ENCODE results near the gene C1QTNF9B.
"Not testable (repeated sequence)": the region's sequence is repeated elsewhere in the genome, so short reads cannot be mapped to it uniquely, and the experiment has no call there.

Gene C1QTNF9B

DNA sequence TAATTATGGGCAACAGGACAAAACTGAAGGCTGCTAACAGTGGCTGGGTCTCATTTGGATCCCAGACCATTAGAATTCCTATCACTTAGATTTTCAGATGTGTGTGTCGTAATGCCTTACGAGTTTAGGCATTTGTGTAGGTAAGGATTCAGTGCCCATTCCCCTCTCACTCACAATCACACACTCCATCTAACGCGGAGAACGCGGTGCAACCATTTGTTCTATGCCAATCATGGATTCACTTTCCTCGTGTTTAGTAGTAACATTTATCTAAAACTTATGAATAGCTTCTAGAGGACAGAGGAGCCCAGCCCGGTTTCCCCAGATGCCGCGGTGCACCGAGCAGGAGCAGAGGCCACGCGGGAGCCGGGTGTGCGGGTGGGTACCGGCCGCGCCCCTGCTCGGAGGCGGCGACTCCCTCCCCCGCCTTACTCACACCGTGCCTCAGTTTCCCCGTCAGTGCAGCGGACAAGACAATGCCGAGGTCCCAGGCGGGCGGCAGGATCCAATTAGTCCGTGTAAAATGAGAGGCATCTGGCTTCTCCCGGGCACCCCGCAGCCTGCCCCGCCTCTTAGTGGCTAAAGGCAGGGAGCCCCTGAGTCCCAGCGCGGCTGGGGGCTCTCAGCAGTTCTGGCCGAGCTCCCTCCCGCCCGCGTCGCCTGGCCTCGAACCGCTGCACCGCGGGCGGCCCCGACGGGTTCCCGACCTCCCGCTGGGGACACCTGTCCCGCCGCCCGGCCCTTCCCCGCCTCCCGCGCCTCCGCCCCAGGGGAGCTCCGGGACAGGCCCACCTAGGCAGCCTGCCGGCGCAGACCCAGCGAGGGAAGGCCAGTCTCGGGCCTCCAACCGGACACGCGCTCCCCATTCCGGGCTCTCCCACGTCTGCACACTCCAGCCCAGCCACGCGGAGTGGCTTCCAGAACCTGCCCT lies 5.9 kb upstream of the C1QTNF9B start:
- H3K27me3 ChIP-seq, result peaks cover 84% of the 10 kb centered on the region
- TF ChIP-seq, protein P1, sequence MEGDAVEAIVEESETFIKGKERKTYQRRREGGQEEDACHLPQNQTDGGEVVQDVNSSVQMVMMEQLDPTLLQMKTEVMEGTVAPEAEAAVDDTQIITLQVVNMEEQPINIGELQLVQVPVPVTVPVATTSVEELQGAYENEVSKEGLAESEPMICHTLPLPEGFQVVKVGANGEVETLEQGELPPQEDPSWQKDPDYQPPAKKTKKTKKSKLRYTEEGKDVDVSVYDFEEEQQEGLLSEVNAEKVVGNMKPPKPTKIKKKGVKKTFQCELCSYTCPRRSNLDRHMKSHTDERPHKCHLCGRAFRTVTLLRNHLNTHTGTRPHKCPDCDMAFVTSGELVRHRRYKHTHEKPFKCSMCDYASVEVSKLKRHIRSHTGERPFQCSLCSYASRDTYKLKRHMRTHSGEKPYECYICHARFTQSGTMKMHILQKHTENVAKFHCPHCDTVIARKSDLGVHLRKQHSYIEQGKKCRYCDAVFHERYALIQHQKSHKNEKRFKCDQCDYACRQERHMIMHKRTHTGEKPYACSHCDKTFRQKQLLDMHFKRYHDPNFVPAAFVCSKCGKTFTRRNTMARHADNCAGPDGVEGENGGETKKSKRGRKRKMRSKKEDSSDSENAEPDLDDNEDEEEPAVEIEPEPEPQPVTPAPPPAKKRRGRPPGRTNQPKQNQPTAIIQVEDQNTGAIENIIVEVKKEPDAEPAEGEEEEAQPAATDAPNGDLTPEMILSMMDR (IDR thresholded peaks at IDR 0.05), result no peak
- no peak overlapping the region for H3K27ac ChIP-seq
- H3K4me1 ChIP-seq (ENCODE audit: control insufficient read depth in 1 of 2, insufficient read depth in 1 of 2, low read depth in 1 of 2, low read length in 1 of 2), result peaks cover 0 to 5% of the 10 kb centered on the region in 2 experiments
- H3K36me3 ChIP-seq, result no peaks in the 10 kb centered on the region
- H3K9me3 ChIP-seq, result no peaks in the 10 kb centered on the region
- H3K4me3 ChIP-seq (ENCODE audit: low read depth in 1 of 2, low read length in 1 of 2), result no peak overlapping the region

DNA sequence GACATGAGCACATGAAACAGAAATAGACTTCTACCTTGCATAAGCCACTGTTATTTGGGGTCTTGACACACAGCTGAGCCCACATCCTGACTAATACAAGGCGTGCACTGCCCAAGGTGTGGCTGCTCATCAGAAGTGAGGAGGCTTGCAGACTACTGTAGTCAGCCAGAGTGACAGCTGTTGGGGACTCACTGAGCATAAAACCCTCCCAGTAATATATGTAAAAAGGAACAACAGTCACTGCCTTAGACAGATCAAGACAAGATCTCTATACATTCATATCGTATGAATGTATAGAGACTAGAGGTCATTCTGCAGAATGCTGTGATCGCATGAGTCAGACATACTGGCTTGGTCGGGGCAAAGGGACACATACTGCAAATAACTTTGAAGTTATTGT lies 4.1 kb upstream of the C1QTNF9B start:
- TF ChIP-seq, protein P1 (IDR thresholded peaks at IDR 0.05), result no peak
- Histone ChIP-seq H3K36me3 (no peaks in the 10 kb centered on the region), H3K4me1 (ENCODE audit: control insufficient read depth in 1 of 2, insufficient read depth in 1 of 2, low read depth in 1 of 2, low read length in 1 of 2) (peaks cover 0 to 5% of the 10 kb centered on the region in 2 experiments), H3K9me3 (no peaks in the 10 kb centered on the region), H3K4me3 (ENCODE audit: low read depth in 1 of 2, low read length in 1 of 2) (no peak overlapping the region), H3K27me3 (peaks cover 66% of the 10 kb centered on the region), H3K27ac (no peak overlapping the region)

DNA sequence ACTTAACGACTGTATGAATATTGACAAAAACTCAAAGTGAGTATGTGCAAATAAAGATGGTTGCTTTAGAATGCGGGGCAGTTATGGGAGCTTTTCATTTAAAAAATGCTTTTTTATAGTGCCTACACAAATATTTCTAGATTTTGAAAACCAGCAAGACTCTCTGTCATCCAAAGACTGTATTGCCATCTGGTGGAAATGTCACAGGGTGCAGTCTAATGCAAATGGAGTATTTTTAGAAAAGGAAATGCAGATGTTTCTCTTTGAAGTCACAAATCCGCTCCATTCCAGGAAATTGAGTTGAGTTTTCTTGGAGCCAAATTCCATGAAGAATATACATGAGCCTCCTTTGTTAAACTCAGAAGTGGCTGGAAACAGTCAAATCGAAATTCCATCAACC lies 2.3 kb upstream of the C1QTNF9B start:
- TF ChIP-seq, protein P1 (IDR thresholded peaks at IDR 0.05), result no peak
- no peak overlapping the region for H3K4me3 ChIP-seq (ENCODE audit: low read depth in 1 of 2, low read length in 1 of 2)

DNA sequence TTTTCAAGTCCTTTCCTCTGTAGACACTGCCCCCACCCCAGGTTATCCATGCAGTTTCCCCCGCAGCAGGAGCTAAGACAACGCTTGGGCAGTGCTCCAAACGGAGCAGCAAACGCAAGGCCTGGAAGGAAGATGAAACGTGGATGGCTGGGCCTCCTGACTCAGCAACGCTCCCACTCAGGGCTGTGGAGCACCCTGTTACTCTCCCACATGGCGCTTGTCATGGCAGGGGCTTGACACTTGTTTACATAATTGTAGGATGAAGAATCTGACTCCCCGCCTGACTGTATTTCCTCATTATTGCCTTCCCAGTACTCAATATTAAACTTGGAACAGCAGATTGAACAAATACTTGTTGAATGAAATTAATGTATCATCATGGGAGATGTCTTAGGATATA lies 799 bp upstream of the C1QTNF9B start:
- no peaks in the 10 kb centered on the region for H3K9me3 ChIP-seq
- TF ChIP-seq, protein P1 (IDR thresholded peaks at IDR 0.05), result no peak
- H3K36me3 ChIP-seq, result no peaks in the 10 kb centered on the region
- no peak overlapping the region for H3K27ac ChIP-seq
- no peak overlapping the region for H3K4me3 ChIP-seq (ENCODE audit: low read depth in 1 of 2, low read length in 1 of 2)
- H3K27me3 ChIP-seq, result peaks cover 33% of the 10 kb centered on the region
- no peaks in the 10 kb centered on the region for H3K4me1 ChIP-seq (ENCODE audit: control insufficient read depth in 1 of 2, insufficient read depth in 1 of 2, low read depth in 1 of 2, low read length in 1 of 2)

More for the DNA sequence above, 2.3 kb upstream of the C1QTNF9B start:
- Histone ChIP-seq H3K36me3 (no peaks in the 10 kb centered on the region), H3K9me3 (no peaks in the 10 kb centered on the region), H3K4me1 (ENCODE audit: control insufficient read depth in 1 of 2, insufficient read depth in 1 of 2, low read depth in 1 of 2, low read length in 1 of 2) (peaks cover 0 to 5% of the 10 kb centered on the region in 2 experiments), H3K27ac (no peak overlapping the region), H3K27me3 (peaks cover 48% of the 10 kb centered on the region)

DNA sequence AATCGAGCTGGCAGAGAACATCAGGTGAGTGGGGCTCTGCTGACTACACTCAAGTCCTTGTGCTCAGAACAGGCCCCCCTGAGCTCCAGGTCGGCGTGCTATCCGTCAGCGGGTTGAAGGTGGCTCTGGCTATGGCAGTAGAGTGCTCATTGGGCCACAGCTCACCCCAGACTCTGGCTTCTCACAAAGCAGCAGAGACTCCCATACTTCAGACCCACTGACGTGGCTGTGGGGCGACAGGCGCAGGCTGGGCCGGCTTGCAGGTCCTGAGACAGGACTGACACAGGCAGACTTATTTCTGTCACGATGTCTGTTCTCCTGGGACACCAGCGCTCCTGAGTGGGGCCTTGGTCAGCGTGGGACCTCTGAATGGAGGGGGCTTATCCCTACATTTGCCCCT lies 2.6 kb downstream of the C1QTNF9B start:
- H3K4me1 ChIP-seq (ENCODE audit: control insufficient read depth in 1 of 2, insufficient read depth in 1 of 2, low read depth in 1 of 2, low read length in 1 of 2); H3K9me3 ChIP-seq; H3K27ac ChIP-seq; H3K36me3 ChIP-seq; H3K27me3 ChIP-seq; H3K4me3 ChIP-seq (ENCODE audit: low read depth in 1 of 2, low read length in 1 of 2): not testable (repeated sequence)

DNA sequence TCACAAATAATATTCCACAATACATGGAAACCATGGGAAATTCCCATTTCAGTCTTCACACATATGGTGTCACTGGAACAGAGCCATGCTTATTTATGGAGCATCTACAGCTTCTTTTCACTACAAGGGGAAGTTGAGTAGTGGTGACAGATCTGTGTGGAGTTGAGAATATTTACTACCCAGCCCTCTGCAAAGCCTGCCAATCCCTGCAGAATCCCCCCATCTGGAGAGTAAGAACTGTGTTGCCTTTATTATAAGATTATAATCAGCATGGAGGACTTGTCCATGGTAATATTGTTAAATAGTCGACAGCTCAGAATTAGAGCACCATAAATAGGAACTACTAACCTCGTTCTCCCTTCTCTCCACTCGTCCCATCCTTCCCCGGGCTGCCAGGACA lies 3.5 kb downstream of the C1QTNF9B start:
- H3K4me1 ChIP-seq (ENCODE audit: control insufficient read depth in 1 of 2, insufficient read depth in 1 of 2, low read depth in 1 of 2, low read length in 1 of 2); H3K27ac ChIP-seq; H3K36me3 ChIP-seq; H3K9me3 ChIP-seq; H3K4me3 ChIP-seq (ENCODE audit: low read depth in 1 of 2, low read length in 1 of 2); H3K27me3 ChIP-seq: not testable (repeated sequence)
